Germinal center (tissue), 1 donor: ENCODE results near the gene GJA10.
"Not testable (repeated sequence)": the region's sequence is repeated elsewhere in the genome, so short reads cannot be mapped to it uniquely, and the experiment has no call there.

ENCODE experiments used
- DNase-seq: peaks from one replicate; pipeline ENCODE4 v3.0.0; 2012; ENCODE audit warnings: mixed read lengths, low spot score

The GJA10 gene

GRCh38 chr6:89894169-89894568, at the start of gene GJA10:
Gene GJA10 (plus strand): TSS chr6:89894469. CDS start chr6:89894469, 0 bp downstream.
- no peak for DNase-seq

- DNase-seq: not testable (repeated sequence)
Measured at GRCh38 chr6:89847513-89847912, 46.8 kb upstream of the GJA10 start.

GRCh38 chr6:89853068-89853467, 41.2 kb upstream of the GJA10 start:
- no peak for DNase-seq

GRCh38 chr6:89858041-89858440, 36.2 kb upstream of the GJA10 start:
- DNase-seq: no peak

- no peak for DNase-seq
Measured at GRCh38 chr6:89859744-89860143, 34.5 kb upstream of the GJA10 start.

GRCh38 chr6:89862273-89862672, 32.0 kb upstream of the GJA10 start:
- no peak for DNase-seq

- no peak for DNase-seq
Measured at GRCh38 chr6:89862698-89863097, 31.6 kb upstream of the GJA10 start.

- no peak for DNase-seq
Measured at GRCh38 chr6:89866024-89866678, 28.1 kb upstream of the GJA10 start.

- no peak for DNase-seq
Measured at GRCh38 chr6:89873721-89874120, 20.5 kb upstream of the GJA10 start.

GRCh38 chr6:89874438-89874837, 19.8 kb upstream of the GJA10 start:
- DNase-seq: no peak

- no peak for DNase-seq
Measured at GRCh38 chr6:89886378-89887120, 7.7 kb upstream of the GJA10 start.

- no peak for DNase-seq
Measured at GRCh38 chr6:89887452-89888137, 6.7 kb upstream of the GJA10 start.

- DNase-seq: no peak
Measured at GRCh38 chr6:89888138-89888514, 6.1 kb upstream of the GJA10 start.

- no peak for DNase-seq
Measured at GRCh38 chr6:89888871-89889270, 5.4 kb upstream of the GJA10 start.

GRCh38 chr6:89890845-89891528, 3.3 kb upstream of the GJA10 start:
- not testable (repeated sequence) for DNase-seq

- not testable (repeated sequence) for DNase-seq
Measured at GRCh38 chr6:89892577-89892976, 1.7 kb upstream of the GJA10 start.

GRCh38 chr6:89895276-89895874, 1.1 kb downstream of the GJA10 start:
- DNase-seq: no peak

GRCh38 chr6:89910001-89910901, 16.0 kb downstream of the GJA10 start:
- not testable (repeated sequence) for DNase-seq

GRCh38 chr6:89910902-89911240, 16.6 kb downstream of the GJA10 start:
- no peak for DNase-seq

GRCh38 chr6:89916136-89916920, 22.1 kb downstream of the GJA10 start:
- no peak for DNase-seq
